Measurements from ENCODE around the gene SBF2. TPM values are rescaled to one million over a fixed set of nuclear protein-coding genes. Genes with fewer than 3 reads are reported as not detected.

The SBF2 gene
- total RNA-seq, 1 donor from 2014 or later, result 141 TPM

- ATAC-seq (no peak), DNase-seq (ENCODE audit: low spot score) (no peak)
- intact Hi-C loops (cut with DNase I), result no loop called here
Measured at GRCh38 chr11:9825895-9826294, 468.1 kb downstream of the SBF2 start.

- intact Hi-C loops (cut with DNase I), result no loop called here
- no peak for ATAC-seq
- no peak for DNase-seq (ENCODE audit: low spot score)
Measured at GRCh38 chr11:9825315-9825714, 468.7 kb downstream of the SBF2 start.

GRCh38 chr11:9823887-9824385 lies 470.1 kb downstream of the SBF2 start:
- intact Hi-C loops (cut with DNase I), result no loop called here
- DNase-seq (ENCODE audit: low spot score), result no peak
- ATAC-seq, result no peak

GRCh38 chr11:9823439-9823838 lies 470.6 kb downstream of the SBF2 start:
- DNase-seq (ENCODE audit: low spot score) (no peak), ATAC-seq (no peak)
- intact Hi-C loops (cut with DNase I), result no loop called here

GRCh38 chr11:9821008-9821752 lies 472.8 kb downstream of the SBF2 start:
- no peak for DNase-seq (ENCODE audit: low spot score)
- intact Hi-C loops (cut with DNase I), result no loop called here
- peak; percentile 89 for ATAC-seq

- DNase-seq (ENCODE audit: low spot score), result no peak
- ATAC-seq, result peak; percentile 57
Measured at GRCh38 chr11:9820260-9820659, 473.8 kb downstream of the SBF2 start.

GRCh38 chr11:9817191-9817590 lies 476.8 kb downstream of the SBF2 start:
- ATAC-seq, result no peak
- no peak for DNase-seq (ENCODE audit: low spot score)
- intact Hi-C loops (cut with DNase I), result no loop called here

More at GRCh38 chr11:9820260-9820659, 473.8 kb downstream of the SBF2 start:
- intact Hi-C loops (cut with DNase I), result no loop called here

GRCh38 chr11:9815486-9816136 lies 478.4 kb downstream of the SBF2 start:
- intact Hi-C loops (cut with DNase I), result no loop called here
- DNase-seq (ENCODE audit: low spot score) (no peak), ATAC-seq (peak; percentile 84)

GRCh38 chr11:9814108-9814507 lies 479.9 kb downstream of the SBF2 start:
- intact Hi-C loops (cut with DNase I), result no loop called here
- no peak for DNase-seq (ENCODE audit: low spot score)
- ATAC-seq, result no peak

GRCh38 chr11:9808943-9809342 lies 485.1 kb downstream of the SBF2 start:
- intact Hi-C loops (cut with DNase I), result no loop called here

GRCh38 chr11:9806946-9807687 lies 486.9 kb downstream of the SBF2 start:
- ATAC-seq, result no peak
- no peak for DNase-seq (ENCODE audit: low spot score)
- intact Hi-C loops (cut with DNase I), result no loop called here

More at GRCh38 chr11:9808943-9809342, 485.1 kb downstream of the SBF2 start:
- ATAC-seq (no peak), DNase-seq (ENCODE audit: low spot score) (no peak)

GRCh38 chr11:9804419-9804902 lies 489.6 kb downstream of the SBF2 start:
- ATAC-seq (no peak), DNase-seq (ENCODE audit: low spot score) (no peak)
- intact Hi-C loops (cut with DNase I), result no loop called here

- intact Hi-C loops (cut with DNase I), result no loop called here
- DNase-seq (ENCODE audit: low spot score) (no peak), ATAC-seq (peak; percentile 32)
Measured at GRCh38 chr11:9803685-9804418, 490.2 kb downstream of the SBF2 start.

- DNase-seq (ENCODE audit: low spot score) (no peak), ATAC-seq (peak; percentile 79)
- intact Hi-C loops (cut with DNase I), result no loop called here
Measured at GRCh38 chr11:9802291-9802861, 491.6 kb downstream of the SBF2 start.

GRCh38 chr11:9799886-9800285 lies 494.1 kb downstream of the SBF2 start:
- DNase-seq (ENCODE audit: low spot score) (no peak), ATAC-seq (no peak)
- intact Hi-C loops (cut with DNase I), result no loop called here

GRCh38 chr11:9797300-9797699 lies 496.7 kb downstream of the SBF2 start:
- intact Hi-C loops (cut with DNase I), result no loop called here
- DNase-seq (ENCODE audit: low spot score), result no peak
- peak; percentile 63 for ATAC-seq

GRCh38 chr11:9796854-9797253 lies 497.2 kb downstream of the SBF2 start:
- ATAC-seq (peak; percentile 92), DNase-seq (ENCODE audit: low spot score) (no peak)
- intact Hi-C loops (cut with DNase I), result no loop called here

- DNase-seq (ENCODE audit: low spot score) (no peak), ATAC-seq (no peak)
- intact Hi-C loops (cut with DNase I), result no loop called here
Measured at GRCh38 chr11:9796266-9796665, 497.8 kb downstream of the SBF2 start.

GRCh38 chr11:9790703-9791102 lies 503.3 kb downstream of the SBF2 start:
- DNase-seq (ENCODE audit: low spot score), result no peak
- intact Hi-C loops (cut with DNase I), result no loop called here
- no peak for ATAC-seq

Data from sciatic nerve (tissue), 2 donors.